Measurements from ENCODE around the gene RSRC1.
"Not testable (repeated sequence)": the region's sequence is repeated elsewhere in the genome, so short reads cannot be mapped to it uniquely, and the experiment has no call there.

RSRC1 gene

GRCh38 chr3:158329696-158330441 lies 220.0 kb downstream of the RSRC1 start:
- DNase-seq (ENCODE audit: low read depth), result not testable (repeated sequence)

DNA sequence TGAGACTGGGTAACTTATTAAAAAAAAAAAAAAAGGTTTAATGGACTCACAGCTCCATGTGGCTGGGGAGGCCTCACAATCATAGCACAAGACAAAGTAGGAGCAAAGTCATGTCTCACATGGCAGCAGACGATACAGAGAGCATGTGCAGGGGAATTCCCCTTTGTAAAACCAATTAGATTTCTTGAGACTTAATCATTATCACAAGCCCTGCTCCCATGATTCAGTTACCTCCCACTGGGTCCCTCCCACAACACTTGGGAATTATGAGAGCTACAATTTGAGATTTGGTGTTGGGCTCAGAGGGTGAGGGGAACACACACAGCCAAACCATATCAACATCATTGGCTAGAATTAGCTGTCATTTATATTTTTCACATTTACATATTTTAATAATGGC lies 221.0 kb downstream of the RSRC1 start:
- no peak for DNase-seq (ENCODE audit: low read depth)

DNA sequence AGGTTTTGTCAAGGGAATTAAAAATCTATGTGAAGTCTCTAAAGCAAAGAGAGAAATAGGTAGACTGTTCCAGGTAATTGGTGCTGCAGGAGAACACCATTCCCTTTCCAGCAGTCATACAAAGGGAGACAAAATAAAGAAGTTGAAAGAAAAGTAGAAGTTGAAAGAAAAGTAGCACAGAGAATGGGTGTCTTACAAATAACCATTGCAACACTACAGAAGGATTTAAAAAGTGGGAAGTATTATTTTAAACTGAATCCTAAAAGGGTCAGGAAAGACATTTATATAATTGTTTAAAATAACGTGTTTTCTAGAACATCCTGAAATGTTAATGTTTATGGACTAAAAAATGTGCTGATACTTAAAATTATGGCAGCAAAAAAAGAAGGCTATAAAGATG lies 223.8 kb downstream of the RSRC1 start:
- no peak for DNase-seq (ENCODE audit: low read depth)

- no peak for DNase-seq (ENCODE audit: low read depth)
These were observed 227.2 kb downstream of the RSRC1 start for GRCh38 chr3:158337110-158337509.

DNA sequence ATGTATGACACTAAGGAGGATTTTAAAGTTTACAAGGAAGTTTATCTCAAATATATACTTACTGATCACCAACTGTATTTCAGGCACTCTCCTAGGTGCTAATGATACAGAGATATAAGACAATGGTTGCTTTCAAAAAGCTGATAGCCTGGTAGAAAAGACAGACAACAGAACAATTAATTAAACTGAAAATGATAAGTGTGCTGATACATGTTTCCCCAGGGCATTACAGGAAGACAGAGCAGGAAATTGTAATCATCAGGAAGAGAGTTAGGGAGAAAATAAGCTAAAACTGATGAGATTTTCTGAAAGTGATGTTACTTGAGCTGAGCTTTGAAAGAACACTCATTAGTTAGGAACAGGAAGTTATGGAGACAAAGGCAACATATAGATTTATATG lies 229.7 kb downstream of the RSRC1 start:
- no peak for DNase-seq (ENCODE audit: low read depth)

- not testable (repeated sequence) for DNase-seq (ENCODE audit: low read depth)
These were observed 231.1 kb downstream of the RSRC1 start for GRCh38 chr3:158340951-158341350.

- no peak for DNase-seq (ENCODE audit: low read depth)
These were observed 238.1 kb downstream of the RSRC1 start for GRCh38 chr3:158347966-158348365.

DNA sequence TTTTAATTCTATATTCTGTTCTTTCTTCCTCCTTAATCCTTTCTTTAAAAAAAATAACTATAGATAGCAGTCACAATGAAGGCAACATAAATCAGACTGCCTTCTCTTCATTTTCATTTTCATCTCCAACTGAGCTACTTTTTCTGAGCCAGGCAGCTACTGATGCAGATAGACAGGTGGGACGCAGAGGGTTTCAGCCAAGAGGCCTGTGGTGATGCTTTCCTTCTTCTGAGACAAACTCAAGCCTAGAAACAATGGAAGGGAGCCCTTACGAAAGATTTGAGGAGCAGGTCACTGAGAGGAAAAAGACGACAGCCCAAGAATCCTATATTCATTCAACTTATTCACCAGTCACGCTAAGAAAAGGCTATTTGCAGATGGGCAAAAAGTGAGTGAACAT lies 241.1 kb downstream of the RSRC1 start:
- no peak for DNase-seq (ENCODE audit: low read depth)

- DNase-seq (ENCODE audit: low read depth), result peak; percentile 1
These were observed 242.7 kb downstream of the RSRC1 start for GRCh38 chr3:158352551-158352950.

- DNase-seq (ENCODE audit: low read depth), result no peak
These were observed 244.8 kb downstream of the RSRC1 start for GRCh38 chr3:158354713-158355112.

GRCh38 chr3:158355623-158356588 lies 246.0 kb downstream of the RSRC1 start:
- DNase-seq (ENCODE audit: low read depth), result no peak

GRCh38 chr3:158359339-158359738 lies 249.4 kb downstream of the RSRC1 start:
- no peak for DNase-seq (ENCODE audit: low read depth)

DNA sequence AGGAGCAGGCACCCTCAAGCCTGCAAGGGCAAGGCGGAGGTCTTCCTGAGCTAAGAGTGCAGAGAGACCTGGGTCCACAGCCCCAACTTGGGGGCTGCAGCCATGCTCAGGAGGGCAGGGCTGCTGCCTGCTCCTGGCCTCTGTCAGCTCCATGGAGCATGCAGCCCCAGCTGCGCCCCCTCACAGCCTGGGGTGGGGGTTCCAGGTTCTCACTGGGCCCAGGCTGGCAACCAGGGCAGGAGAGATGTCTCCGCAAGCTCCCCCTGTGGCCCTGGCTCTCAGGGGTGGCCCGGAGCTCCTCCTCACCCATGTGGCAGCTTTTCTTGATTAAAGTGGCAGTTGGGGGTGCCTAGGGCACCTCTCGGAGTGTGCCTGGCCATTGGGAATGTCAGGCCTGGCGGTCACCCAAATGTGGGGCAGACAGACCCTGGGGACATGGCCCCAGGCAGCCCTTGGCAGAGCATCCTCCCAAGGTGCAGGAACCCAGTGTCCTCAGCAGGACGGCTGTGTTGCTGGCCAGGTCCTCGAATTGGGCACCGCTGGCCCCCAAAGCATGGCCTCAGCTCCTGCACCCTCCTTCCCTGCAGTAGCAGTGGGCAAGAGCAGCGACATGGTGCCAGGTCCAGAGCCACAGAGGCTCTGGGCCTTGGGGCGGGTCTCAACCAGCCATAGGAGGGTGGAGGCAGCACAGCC lies 251.0 kb downstream of the RSRC1 start:
- no peak for DNase-seq (ENCODE audit: low read depth)

DNA sequence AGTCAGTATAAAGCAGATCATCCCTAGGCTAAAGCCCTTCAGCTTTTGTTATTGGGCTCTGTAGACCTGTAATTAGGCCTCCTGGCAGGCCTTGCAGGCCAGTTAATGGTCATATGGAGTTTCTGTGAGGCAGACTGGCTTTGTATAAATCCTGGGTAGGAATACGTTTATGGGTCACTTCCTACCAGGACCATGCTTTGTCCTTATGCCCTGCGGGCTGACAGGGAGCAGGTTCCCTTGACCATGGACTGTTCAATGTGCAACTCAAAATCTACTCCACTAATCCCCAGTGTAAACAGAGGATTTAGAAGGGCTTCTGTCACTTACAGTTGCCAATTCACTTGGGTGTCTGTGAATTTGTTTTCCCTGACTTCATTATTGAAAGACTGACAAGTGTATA lies 258.4 kb downstream of the RSRC1 start:
- no peak for DNase-seq (ENCODE audit: low read depth)

DNA sequence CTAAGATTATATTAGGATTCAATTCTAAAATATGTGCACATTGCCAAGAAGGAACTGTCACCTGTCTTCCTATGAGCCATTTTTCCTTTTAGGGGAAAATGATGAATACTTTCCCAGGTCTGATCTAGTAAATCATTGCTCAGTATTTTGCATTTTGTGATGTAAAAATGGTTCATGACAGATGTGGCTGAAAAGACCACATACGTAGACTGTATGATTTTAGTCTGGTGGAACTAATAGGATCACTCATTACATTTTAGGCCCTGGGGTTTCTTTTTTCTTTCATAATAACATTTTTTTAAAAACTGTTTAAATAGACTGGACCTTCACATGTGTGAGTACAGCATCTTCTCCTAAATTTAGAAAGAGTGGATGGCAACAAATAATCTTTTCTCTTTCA lies 259.4 kb downstream of the RSRC1 start:
- DNase-seq (ENCODE audit: low read depth), result no peak

DNA sequence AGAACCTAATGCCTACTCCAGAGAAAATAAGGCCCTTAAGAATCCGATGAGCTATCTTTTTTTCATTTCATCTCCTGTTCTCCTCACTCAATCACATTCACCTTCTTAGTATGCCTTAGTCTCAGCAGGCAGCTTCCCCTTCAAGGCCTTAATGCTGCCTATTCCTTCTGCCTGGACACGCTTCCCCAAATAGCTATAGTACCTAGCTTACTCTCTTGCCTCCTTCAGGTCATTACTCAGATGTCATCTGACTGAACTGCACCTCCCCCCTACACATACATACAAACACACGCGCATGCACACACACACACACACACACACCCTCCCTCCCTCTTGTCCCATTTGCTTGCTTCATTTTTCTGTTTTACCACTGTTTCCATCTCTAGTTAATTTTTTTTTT lies 269.6 kb downstream of the RSRC1 start:
- no peak for DNase-seq (ENCODE audit: low read depth)

DNA sequence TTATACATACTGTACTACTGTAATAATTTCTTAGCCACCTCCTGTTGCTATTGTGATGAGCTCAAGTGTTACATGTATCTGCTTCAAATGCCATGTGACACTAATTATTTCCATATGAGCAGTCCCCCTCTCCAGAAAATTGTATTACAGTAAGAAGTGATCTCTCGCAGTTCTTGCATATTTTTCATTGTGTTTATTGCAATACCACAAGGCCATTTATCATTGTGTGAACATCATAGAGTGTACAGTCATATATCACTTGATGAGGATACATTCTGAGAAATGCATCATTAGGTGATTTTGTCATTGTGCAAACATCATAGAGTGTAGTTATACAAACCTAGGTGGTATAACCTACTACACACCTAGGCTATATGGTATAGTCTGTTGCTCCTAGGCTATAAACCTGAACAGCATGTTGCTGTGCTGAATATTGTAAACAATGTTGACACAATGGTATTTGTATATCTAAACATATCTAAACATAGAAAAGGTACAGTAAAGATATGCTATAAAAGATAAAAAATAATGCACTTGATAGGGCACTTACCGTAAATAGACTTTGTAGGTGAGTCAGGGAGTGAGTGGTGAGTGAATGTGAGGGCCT lies 271.5 kb downstream of the RSRC1 start:
- DNase-seq (ENCODE audit: low read depth), result no peak

DNA sequence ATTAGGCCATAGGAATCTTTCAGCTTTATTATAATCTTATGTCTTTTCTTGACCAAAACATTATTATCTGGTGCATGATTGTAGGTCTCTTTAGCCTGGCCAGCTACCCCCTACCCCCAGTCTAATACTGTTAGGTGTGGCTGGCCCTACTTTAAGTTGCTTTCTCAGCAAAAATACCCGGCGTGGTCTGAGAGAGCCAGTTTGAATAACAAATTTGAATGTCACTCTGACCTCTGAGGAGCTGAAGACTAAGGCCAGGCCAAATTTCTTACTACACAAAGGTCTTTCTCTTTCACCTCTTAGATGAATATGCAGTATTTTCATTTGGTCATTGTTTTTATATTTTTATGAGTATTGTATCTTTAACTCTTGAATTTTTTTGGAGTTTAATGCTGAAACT lies 272.6 kb downstream of the RSRC1 start:
- DNase-seq (ENCODE audit: low read depth), result no peak

GRCh38 chr3:158384019-158384418 lies 274.1 kb downstream of the RSRC1 start:
- no peak for DNase-seq (ENCODE audit: low read depth)

GRCh38 chr3:158395421-158395820 lies 285.5 kb downstream of the RSRC1 start:
- DNase-seq (ENCODE audit: low read depth), result no peak

- no peak for DNase-seq (ENCODE audit: low read depth)
These were observed 292.7 kb downstream of the RSRC1 start for GRCh38 chr3:158402590-158402989.

GRCh38 chr3:158403013-158403412 lies 293.1 kb downstream of the RSRC1 start:
- DNase-seq (ENCODE audit: low read depth), result no peak

Data from stimulated activated CD8-positive, alpha-beta memory T cell treated with anti-CD3 and anti-CD28 coated beads, Interleukin-12 subunit alpha, Interleukin-12 subunit beta, amount 100 ng/mL, for 1 hour (primary cell).